Stimulated activated CD4-positive, alpha-beta T cell treated with anti-CD3 and anti-CD28 coated beads, Interleukin-1b, Interleukin-23, amount 100 ng/mL, for 1 hour (primary cell): ENCODE data around the gene C4orf33.
"Not testable (repeated sequence)": the region's sequence is repeated elsewhere in the genome, so short reads cannot be mapped to it uniquely, and the experiment has no call there.

Experiments used
- DNase-seq, 2 donors: peaks; one replicate each; pipeline ENCODE4 v3.0.0-alpha.2; 2020; ENCODE audit warnings: low read depth in 2 of 2

The C4orf33 gene

GRCh38 chr4:129095811-129096454 is at the start of gene C4orf33:
TSS of gene C4orf33 (plus strand) at chr4:129096152. CDS start at chr4:129102611, 6,459 bp downstream.
- DNase-seq, result peak; percentile 20 to 51

DNA sequence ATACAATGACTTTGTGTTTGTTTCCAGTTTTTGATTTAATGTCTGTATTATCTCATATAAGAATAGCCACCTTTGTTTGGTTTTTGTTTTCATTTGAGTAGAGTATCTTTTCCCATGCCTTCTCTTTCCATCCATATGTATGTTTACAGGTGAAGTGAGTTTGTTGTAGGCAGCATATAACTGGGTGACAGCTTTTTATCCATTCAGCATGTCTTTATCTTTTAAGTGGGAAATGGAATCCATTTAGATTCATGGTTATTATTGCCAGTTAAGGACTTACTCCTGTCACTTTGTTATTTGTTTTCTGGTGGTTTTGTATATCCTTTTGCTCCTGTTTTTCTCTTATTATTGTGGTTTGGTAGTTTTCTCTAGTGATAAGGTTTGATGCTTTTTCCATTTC is 36.9 kb upstream of the C4orf33 start:
- DNase-seq, result no peak

DNA sequence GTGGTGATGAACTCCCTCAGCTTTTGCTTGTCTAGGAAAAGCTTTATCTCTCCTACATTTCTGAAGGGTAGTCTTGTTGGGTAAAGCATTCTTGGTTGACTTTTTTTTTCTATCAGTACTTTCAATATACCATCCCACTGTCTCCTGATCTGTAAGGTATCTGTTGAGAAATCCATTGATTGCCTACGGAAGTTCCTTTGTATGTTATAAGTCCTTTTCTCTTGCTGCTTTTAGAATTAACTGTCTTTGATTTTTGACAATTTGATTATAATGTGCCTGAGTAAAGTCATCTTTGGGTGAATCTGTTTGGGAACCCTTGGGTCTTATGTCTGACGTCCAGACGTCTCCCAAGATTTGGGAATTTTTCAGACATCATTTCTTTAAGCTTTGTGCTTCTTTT is 33.4 kb upstream of the C4orf33 start:
- DNase-seq, result no peak

GRCh38 chr4:129063640-129064039 is 32.3 kb upstream of the C4orf33 start:
- DNase-seq, result no peak

DNA sequence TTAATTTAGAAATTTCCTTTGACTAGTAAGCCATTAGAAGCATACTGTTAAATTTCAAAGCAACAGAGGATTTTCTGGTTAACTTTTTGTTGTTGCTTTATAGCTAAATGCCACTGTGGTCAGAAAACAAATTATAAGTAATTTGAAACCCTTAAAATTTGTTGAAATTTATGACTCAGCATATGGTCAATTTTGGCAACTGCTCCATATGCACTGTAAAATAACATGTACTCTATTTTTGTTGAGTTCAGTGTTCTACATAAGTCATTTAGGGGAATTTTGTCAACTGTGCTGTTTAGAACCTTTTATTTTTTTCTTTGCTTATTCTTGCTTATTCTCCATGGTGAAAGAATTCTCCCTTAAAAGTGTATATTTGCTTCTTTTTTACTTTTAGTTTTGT is 31.2 kb upstream of the C4orf33 start:
- DNase-seq, result no peak

DNA sequence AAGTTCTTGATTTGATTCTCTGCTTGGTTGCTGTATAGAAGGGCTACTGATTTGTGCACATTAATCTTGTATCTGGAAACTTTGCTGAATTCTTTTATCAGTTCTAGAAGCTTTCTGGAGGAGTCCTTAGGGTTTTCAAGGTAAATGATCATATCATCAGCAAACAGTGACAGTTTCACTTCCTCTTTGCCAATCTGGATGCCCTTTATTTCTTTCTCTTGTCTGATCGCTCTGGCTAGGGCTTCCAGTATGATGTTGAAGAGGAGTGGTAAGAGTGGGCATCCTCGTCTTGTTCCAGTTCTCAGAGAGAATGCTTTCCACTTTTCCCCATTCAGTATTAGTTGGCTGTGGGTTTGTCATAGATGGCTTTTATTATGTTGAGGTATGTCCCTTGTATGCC is 26.4 kb upstream of the C4orf33 start:
- DNase-seq, result not testable (repeated sequence)

DNA sequence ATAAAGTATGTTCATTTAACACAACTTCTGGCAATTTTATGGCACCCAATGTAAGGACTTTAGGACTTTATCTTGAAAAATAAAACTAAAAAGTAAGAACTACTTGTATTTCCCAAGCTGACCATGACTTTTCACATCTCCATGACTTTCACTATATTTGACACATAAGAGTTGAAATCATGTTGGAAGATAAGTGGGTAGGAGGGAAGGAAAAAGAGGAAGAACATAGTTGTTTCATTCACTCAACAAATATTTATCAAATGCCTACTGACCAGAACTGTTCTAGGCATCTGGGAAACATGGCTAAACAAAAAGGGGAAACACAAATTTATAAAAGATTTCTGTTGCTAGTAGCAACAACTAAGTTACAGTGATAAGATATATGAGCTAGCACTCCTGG is 18.6 kb upstream of the C4orf33 start:
- no peak for DNase-seq

DNA sequence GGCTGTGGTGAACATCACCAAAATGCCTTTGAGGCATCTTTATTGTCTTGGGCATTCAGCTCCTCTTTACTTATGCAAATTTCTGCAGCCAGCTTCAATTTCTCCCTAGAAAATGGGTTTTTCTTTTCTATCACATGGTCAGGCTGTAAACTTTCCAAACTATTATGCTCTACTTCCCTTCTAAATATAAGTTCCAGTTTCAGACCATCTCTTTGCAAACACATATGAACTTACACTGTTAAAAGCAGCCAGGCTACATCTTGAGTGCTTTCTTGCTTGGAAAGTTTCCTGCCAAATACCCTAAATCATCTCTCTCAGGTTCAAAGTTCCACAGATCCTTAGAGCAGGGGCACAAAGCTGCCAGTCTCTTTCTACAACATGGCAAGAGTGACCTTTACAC is 15.8 kb upstream of the C4orf33 start:
- no peak for DNase-seq

DNA sequence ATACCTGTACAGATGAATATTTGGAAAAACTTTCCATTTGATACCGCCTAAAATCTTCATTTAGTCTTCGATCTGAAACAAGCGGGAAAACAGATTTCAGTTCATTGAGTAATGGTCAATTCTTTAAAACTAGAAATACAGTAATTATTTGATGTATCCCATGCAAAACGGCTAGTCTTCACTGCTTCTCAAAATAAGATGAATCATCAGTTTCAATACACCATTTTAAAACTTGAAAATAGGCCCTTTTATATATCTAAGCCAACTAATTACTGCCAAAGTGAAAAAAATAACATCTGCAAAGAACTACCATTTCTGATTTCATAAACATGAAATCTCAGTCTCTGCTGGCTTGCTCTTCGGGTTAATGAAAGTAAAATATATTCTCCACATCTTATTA is 13.7 kb upstream of the C4orf33 start:
- DNase-seq, result no peak

GRCh38 chr4:129085472-129085871 is 10.5 kb upstream of the C4orf33 start:
- no peak for DNase-seq

DNA sequence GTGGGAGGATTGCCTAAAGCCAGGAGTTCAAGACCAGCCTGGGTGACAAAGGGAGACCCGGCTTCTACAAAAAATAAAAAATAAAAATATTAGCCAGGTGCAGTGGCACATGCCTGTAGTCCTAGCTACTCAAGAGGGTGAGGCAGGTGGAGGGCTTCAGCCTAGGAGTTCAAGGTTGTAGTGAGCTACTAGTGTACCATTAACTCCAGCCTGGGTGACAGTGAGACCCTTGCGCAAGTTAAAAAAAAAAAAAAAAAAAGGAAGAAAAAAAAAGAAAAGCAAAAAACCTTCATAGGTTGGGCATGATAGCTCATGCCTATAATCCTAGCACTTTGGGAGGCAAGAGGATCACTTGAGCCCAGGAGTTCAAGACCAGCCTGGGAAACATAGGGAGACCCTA is 8.4 kb upstream of the C4orf33 start:
- DNase-seq, result no peak

- no peak for DNase-seq
These were observed 3.2 kb upstream of the C4orf33 start for GRCh38 chr4:129092631-129093190.

GRCh38 chr4:129093191-129093920 is 2.6 kb upstream of the C4orf33 start, which contains the start of gene SCLT1:
TSS of gene SCLT1 (minus strand) at chr4:129093539. CDS start at chr4:129093103, 436 bp downstream.
- DNase-seq, result peak; percentile 75 to 89

DNA sequence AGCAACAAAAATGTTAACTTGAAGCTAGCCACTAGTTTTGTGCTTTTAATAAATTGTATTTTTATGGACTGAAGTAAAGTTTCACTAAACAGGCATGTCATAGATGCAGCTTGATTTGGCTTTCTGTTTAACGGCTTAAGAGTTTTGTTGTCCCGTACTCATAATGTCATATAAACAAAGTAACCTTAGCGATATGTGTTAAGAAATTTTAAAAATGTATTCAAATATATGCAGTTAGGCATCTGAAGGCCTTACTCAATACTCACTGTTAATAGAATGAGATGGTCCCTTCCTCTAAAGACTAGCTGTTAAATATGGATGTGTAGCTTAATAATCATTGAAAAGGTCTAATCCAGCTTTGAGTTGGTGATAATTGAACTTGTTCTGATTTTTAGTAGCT is 1.6 kb upstream of the C4orf33 start:
- no peak for DNase-seq

GRCh38 chr4:129098531-129099001 is 2.6 kb downstream of the C4orf33 start:
- no peak for DNase-seq

DNA sequence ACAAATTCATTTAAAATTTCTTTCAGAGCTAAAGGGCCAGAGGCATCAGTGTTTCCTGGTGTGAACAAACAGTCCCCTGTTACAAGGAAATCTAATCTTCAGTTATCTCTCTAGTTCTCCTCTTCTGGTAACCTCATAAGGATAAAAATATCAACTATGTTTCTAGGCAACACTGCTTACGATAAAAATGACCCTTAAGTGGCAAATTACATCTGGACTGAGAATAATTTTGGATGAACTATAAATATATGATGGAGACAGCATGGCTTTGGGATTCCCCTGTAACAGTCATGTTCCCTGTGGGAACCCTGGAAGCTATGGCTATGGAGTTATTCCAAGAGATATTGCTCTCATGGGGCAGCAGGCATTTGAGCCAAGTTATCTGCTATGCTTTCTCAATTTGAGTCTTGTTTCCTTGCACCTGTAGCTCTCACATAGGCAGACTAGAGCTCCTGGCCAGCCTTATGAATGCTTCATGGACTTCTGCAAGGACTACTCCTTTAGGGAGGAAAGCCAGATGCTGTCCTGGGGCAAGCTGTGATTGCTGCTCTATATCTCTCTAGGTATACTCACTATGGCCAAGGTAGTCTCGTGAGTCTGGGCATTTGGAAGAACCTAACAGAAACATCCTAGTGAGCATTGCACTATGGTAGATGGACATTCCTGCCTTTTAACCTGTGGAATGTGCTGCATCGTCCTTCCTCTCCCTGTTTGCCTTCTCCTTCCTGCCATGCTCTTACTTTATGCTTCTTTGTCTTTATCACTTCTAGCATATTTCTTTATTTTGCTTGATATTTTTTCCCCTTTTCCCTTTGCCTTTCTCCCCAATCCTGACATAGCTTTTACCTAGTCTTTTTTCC is 14.2 kb downstream of the C4orf33 start:
- no peak for DNase-seq

- no peak for DNase-seq
These were observed 15.0 kb downstream of the C4orf33 start for GRCh38 chr4:129110931-129111330.

DNA sequence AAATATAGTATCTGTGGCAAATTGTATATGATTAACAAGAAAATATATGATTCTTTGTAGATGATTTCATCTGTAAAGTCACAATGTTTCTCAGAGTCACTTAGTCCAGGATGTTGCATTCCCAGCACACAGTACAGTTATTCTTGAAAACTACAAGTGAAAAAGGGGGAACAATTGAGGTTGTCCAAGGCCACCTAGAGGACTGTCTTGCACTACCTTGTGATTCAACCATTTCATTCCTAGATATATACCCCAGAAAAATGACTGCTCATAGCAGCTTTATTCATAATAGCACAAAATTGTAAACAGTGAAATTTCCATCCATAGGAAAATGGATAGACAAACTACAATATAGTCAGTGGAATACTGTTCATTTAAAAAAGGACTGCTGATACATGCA is 16.0 kb downstream of the C4orf33 start:
- DNase-seq, result no peak

DNA sequence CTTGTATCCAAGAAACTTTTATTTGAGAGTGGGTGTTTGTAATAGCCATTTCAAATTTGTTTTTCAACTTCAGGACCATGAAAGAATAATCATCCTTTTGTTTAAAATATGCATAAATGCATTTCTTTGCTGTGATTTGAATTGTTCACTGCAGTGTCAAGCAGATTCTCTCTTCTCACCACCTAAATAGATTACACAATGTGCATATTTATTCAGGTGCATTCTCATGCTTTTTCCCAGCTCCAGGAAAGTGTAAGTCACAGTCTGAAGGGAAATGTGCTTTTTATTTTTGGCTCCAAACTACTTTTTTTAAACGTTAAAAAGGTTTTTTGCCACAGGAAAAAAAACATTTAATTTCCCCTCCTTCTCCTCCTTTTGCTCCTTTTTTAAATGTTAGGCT is 17.5 kb downstream of the C4orf33 start:
- DNase-seq, result no peak

- no peak for DNase-seq
These were observed 18.0 kb downstream of the C4orf33 start for GRCh38 chr4:129113919-129114318.

- DNase-seq, result no peak
These were observed 21.8 kb downstream of the C4orf33 start for GRCh38 chr4:129117705-129118104.

GRCh38 chr4:129126614-129127013 is 30.7 kb downstream of the C4orf33 start:
- DNase-seq, result not testable (repeated sequence)
